Measurements from ENCODE around the gene FYN.

- TF ChIP-seq ZNF157 (tag by site-specific recombination; IDR thresholded peaks at IDR 0.05) (no peak), KLF7 (tag by site-specific recombination; IDR thresholded peaks at IDR 0.05; ENCODE audit: borderline replicate concordance) (no peak), OVOL3 (tag by site-specific recombination; IDR thresholded peaks at IDR 0.05) (no peak), ZBTB11 (tag by site-specific recombination; conservative IDR thresholded peaks at IDR 0.05; ENCODE audit: low read depth) (no peak), ZBTB21 (tag by site-specific recombination; IDR thresholded peaks at IDR 0.05) (no peak), ZNF416 (tag by site-specific recombination; IDR thresholded peaks at IDR 0.05) (no peak), ZSCAN30 (tag by site-specific recombination; IDR thresholded peaks at IDR 0.05) (no peak), YY1 (tag by site-specific recombination; IDR thresholded peaks at IDR 0.05) (no peak)
- TF ChIP-seq, protein P1, sequence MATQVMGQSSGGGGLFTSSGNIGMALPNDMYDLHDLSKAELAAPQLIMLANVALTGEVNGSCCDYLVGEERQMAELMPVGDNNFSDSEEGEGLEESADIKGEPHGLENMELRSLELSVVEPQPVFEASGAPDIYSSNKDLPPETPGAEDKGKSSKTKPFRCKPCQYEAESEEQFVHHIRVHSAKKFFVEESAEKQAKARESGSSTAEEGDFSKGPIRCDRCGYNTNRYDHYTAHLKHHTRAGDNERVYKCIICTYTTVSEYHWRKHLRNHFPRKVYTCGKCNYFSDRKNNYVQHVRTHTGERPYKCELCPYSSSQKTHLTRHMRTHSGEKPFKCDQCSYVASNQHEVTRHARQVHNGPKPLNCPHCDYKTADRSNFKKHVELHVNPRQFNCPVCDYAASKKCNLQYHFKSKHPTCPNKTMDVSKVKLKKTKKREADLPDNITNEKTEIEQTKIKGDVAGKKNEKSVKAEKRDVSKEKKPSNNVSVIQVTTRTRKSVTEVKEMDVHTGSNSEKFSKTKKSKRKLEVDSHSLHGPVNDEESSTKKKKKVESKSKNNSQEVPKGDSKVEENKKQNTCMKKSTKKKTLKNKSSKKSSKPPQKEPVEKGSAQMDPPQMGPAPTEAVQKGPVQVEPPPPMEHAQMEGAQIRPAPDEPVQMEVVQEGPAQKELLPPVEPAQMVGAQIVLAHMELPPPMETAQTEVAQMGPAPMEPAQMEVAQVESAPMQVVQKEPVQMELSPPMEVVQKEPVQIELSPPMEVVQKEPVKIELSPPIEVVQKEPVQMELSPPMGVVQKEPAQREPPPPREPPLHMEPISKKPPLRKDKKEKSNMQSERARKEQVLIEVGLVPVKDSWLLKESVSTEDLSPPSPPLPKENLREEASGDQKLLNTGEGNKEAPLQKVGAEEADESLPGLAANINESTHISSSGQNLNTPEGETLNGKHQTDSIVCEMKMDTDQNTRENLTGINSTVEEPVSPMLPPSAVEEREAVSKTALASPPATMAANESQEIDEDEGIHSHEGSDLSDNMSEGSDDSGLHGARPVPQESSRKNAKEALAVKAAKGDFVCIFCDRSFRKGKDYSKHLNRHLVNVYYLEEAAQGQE (tag by site-specific recombination; IDR thresholded peaks at IDR 0.05), result no peak
- TF ChIP-seq, protein P2, sequence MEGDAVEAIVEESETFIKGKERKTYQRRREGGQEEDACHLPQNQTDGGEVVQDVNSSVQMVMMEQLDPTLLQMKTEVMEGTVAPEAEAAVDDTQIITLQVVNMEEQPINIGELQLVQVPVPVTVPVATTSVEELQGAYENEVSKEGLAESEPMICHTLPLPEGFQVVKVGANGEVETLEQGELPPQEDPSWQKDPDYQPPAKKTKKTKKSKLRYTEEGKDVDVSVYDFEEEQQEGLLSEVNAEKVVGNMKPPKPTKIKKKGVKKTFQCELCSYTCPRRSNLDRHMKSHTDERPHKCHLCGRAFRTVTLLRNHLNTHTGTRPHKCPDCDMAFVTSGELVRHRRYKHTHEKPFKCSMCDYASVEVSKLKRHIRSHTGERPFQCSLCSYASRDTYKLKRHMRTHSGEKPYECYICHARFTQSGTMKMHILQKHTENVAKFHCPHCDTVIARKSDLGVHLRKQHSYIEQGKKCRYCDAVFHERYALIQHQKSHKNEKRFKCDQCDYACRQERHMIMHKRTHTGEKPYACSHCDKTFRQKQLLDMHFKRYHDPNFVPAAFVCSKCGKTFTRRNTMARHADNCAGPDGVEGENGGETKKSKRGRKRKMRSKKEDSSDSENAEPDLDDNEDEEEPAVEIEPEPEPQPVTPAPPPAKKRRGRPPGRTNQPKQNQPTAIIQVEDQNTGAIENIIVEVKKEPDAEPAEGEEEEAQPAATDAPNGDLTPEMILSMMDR (tag by site-specific recombination; IDR thresholded peaks at IDR 0.05), result no peak
- TF ChIP-seq, protein P3, sequence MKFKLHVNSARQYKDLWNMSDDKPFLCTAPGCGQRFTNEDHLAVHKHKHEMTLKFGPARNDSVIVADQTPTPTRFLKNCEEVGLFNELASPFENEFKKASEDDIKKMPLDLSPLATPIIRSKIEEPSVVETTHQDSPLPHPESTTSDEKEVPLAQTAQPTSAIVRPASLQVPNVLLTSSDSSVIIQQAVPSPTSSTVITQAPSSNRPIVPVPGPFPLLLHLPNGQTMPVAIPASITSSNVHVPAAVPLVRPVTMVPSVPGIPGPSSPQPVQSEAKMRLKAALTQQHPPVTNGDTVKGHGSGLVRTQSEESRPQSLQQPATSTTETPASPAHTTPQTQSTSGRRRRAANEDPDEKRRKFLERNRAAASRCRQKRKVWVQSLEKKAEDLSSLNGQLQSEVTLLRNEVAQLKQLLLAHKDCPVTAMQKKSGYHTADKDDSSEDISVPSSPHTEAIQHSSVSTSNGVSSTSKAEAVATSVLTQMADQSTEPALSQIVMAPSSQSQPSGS (tag by site-specific recombination; IDR thresholded peaks at IDR 0.05; ENCODE audit: low read depth), result no peak
Measured at GRCh38 chr6:111686932-111687266, 186.4 kb downstream of the FYN start.

Measured in HEK293 (cell line).